ENCODE measurements around the gene UTP14C. TPM values are rescaled to one million over a fixed set of nuclear protein-coding genes. Genes with fewer than 3 reads are reported as not detected.

UTP14C gene
- total RNA-seq, 1 experiment from 2014 or later = 19.8 TPM

DNA sequence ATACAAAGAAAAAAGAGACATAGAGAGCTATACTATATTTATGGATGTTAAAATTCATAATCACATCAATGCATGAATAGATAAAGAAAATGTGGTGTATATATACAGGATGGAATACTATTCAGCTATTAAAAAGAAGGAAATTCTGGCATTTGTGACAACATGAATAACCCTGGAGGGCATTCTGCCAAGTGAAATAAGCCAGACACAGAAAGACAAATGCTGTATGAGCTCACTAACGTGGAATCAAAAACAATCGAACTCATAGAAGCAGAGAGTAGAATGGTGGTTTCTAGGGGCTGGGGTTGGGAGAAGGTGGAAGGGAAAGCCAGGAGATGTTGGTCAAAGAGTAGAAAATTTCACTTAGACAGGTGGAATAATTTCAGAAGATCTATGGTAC, 24.0 kb downstream of the UTP14C start:
- no peaks in the 10 kb centered on the region for H3K79me1 ChIP-seq (ENCODE audit: insufficient read depth, low read depth, low read length, poor library complexity, severe bottlenecking)
- no CpG with 5 or more reads among the region's 2 CpGs for WGBS (ENCODE audit: extremely low coverage, insufficient read length, low lambda C conversion rate)
- H3K4me1 Mint-ChIP-seq = peaks cover 14% of the 10 kb centered on the region in 2 experiments
- H3K36me3 Mint-ChIP-seq (ENCODE audit: insufficient read depth in 1 of 3, low read depth in 3 of 3) = no peaks in the 10 kb centered on the region
- H3K27ac ChIP-seq (ENCODE audit: insufficient read length, low read depth, low read length) = no peak overlapping the region
- no peak overlapping the region for H3K4me2 ChIP-seq (ENCODE audit: insufficient read depth, insufficient read length, low read length)
- no peak overlapping the region for H2AK5ac ChIP-seq (ENCODE audit: insufficient read length, low read length)
- no peak overlapping the region for H2BK20ac ChIP-seq (ENCODE audit: low read depth, low read length, poor library complexity, severe bottlenecking)
- TF ChIP-seq, protein P1, sequence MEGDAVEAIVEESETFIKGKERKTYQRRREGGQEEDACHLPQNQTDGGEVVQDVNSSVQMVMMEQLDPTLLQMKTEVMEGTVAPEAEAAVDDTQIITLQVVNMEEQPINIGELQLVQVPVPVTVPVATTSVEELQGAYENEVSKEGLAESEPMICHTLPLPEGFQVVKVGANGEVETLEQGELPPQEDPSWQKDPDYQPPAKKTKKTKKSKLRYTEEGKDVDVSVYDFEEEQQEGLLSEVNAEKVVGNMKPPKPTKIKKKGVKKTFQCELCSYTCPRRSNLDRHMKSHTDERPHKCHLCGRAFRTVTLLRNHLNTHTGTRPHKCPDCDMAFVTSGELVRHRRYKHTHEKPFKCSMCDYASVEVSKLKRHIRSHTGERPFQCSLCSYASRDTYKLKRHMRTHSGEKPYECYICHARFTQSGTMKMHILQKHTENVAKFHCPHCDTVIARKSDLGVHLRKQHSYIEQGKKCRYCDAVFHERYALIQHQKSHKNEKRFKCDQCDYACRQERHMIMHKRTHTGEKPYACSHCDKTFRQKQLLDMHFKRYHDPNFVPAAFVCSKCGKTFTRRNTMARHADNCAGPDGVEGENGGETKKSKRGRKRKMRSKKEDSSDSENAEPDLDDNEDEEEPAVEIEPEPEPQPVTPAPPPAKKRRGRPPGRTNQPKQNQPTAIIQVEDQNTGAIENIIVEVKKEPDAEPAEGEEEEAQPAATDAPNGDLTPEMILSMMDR (conservative IDR thresholded peaks at IDR 0.05) = no peak
- H4K5ac ChIP-seq (ENCODE audit: insufficient read length, low read depth, low read length) = no peak overlapping the region
- no peak overlapping the region for H3K27ac Mint-ChIP-seq
- no peak overlapping the region for H3K14ac ChIP-seq (ENCODE audit: insufficient read depth, low read length)
- H3K18ac ChIP-seq (ENCODE audit: insufficient read length, low read depth, low read length) = no peak overlapping the region
- H3K27me3 ChIP-seq (ENCODE audit: insufficient read depth, low read length) = no peaks in the 10 kb centered on the region
- H3K27me3 Mint-ChIP-seq (ENCODE audit: low read depth) = no peaks in the 10 kb centered on the region
- no peaks in the 10 kb centered on the region for H4K20me1 ChIP-seq (ENCODE audit: control insufficient read depth, insufficient read depth, insufficient read length)
- no peak overlapping the region for H3K4ac ChIP-seq (ENCODE audit: low read depth, low read length)
- H2BK12ac ChIP-seq (ENCODE audit: insufficient read length, low read depth, low read length) = no peak overlapping the region
- H3K9ac ChIP-seq (ENCODE audit: extremely low read depth, insufficient read length, low read length) = no peak overlapping the region
- H3K4me1 ChIP-seq (ENCODE audit: insufficient read depth, low read length) = no peaks in the 10 kb centered on the region
- H3K9me3 Mint-ChIP-seq = no peaks in the 10 kb centered on the region; a peak in 1 of 5 replicates
- no peak overlapping the region for H2BK15ac ChIP-seq (ENCODE audit: low read depth, low read length)
- H2BK5ac ChIP-seq (ENCODE audit: insufficient read length, low read length) = no peak overlapping the region
- H4K8ac ChIP-seq (replicated peaks; ENCODE audit: insufficient read length, low read depth, low read length) = no peak overlapping the region
- no peak for DNase-seq
- no peak overlapping the region for H3K4me3 Mint-ChIP-seq
- no peaks in the 10 kb centered on the region for H3K79me2 ChIP-seq (ENCODE audit: insufficient read depth, low read length)
- H3K9me3 ChIP-seq (ENCODE audit: control insufficient read depth, low read depth, low read length) = no peaks in the 10 kb centered on the region
- no peak overlapping the region for H3T11ph ChIP-seq (ENCODE audit: low read length)
- H3K23ac ChIP-seq (ENCODE audit: insufficient read length, low read depth, low read length) = no peak overlapping the region
- H2BK120ac ChIP-seq (ENCODE audit: low read depth, low read length, poor library complexity, severe bottlenecking) = no peak overlapping the region
- no peaks in the 10 kb centered on the region for H3K23me2 ChIP-seq (ENCODE audit: insufficient read length, low read depth, low read length, poor library complexity, severe bottlenecking)
- H3K56ac ChIP-seq (ENCODE audit: insufficient read length, low read depth, low read length) = no peak overlapping the region
- no peak overlapping the region for H4K91ac ChIP-seq (ENCODE audit: insufficient read length, low read depth, low read length)
- H2AFZ ChIP-seq (ENCODE audit: low read length) = no peak overlapping the region
